DOHH2 (cell line): ENCODE results near the gene IPO13.
A peak's percentile ranks its signal among the peaks of the same experiment; 100 is the strongest.

Source experiments
- H3F3A ChIP-seq: fragments of 200-600 bp; sonication (generic), shearing (Covaris generic); 2 replicates; pipeline ENCODE4 v1.6.0; 2016; ENCODE audit warnings: antibody characterized with exemption, mild to moderate bottlenecking; ENCODE audit not compliant: control insufficient read depth, insufficient read depth
- H3K27ac ChIP-seq: fragments of 200-600 bp; sonication (generic); 2 replicates; pipeline ENCODE4 v1.5.1; 2014; ENCODE audit warnings: low read depth, mild to moderate bottlenecking, low read length, moderate library complexity
- H3K27me3 ChIP-seq: fragments of 200-600 bp; sonication (generic); 2 replicates; pipeline ENCODE4 v1.6.1; 2014; ENCODE audit warnings: mild to moderate bottlenecking, low read length, mixed read lengths; ENCODE audit not compliant: control insufficient read depth
- H3K36me3 ChIP-seq: fragments of 200-600 bp; sonication (generic); 2 replicates; pipeline ENCODE4 v1.6.1; 2014; ENCODE audit warnings: mild to moderate bottlenecking, low read length, moderate library complexity, mixed read lengths; ENCODE audit not compliant: control insufficient read depth
- H3K4me1 ChIP-seq: fragments of 200-600 bp; sonication (generic); 2 replicates; pipeline ENCODE4 v1.6.1; 2014; ENCODE audit warnings: mild to moderate bottlenecking, low read length, mixed read lengths; ENCODE audit not compliant: control insufficient read depth
- H3K4me2 ChIP-seq: fragments of 200-600 bp; sonication (generic); 2 replicates; pipeline ENCODE4 v1.6.0; 2014; ENCODE audit warnings: mild to moderate bottlenecking, low read length, moderate library complexity
- H3K4me3 ChIP-seq: fragments of 200-600 bp; sonication (generic); 2 replicates; pipeline ENCODE4 v1.5.1; 2014; ENCODE audit warnings: mild to moderate bottlenecking, low read length, mixed read lengths
- H3K79me2 ChIP-seq: fragments of 200-600 bp; sonication (generic); 2 replicates; pipeline ENCODE4 v1.6.1; 2014; ENCODE audit warnings: mild to moderate bottlenecking, low read length, mixed read lengths; ENCODE audit not compliant: control insufficient read depth
- H3K9me2 ChIP-seq: fragments of 200-600 bp; sonication (generic); replicated peaks from 2 replicates; pipeline ENCODE4 v1.6.1; 2014; ENCODE audit warnings: mild to moderate bottlenecking, low read length, mixed read lengths; ENCODE audit not compliant: control insufficient read depth
- H3K9me3 ChIP-seq: fragments of 200-600 bp; sonication (generic); 2 replicates; pipeline ENCODE4 v1.6.1; 2014; ENCODE audit warnings: antibody characterized with exemption, low read length, mixed read lengths; ENCODE audit not compliant: control insufficient read depth, insufficient read depth
- H4K20me1 ChIP-seq: fragments of 200-600 bp; sonication (generic); 2 replicates; pipeline ENCODE4 v1.6.0; 2014; ENCODE audit warnings: low read depth, mild to moderate bottlenecking, antibody characterized with exemption, low read length, moderate library complexity; ENCODE audit not compliant: control insufficient read depth, insufficient read depth
- CTCF ChIP-seq: fragments of 200-600 bp; sonication (generic); IDR thresholded peaks from one replicate; pipeline ENCODE4 v1.5.1; 2014; ENCODE audit warnings: antibody characterized with exemption, mild to moderate bottlenecking, low read depth, low read length; ENCODE audit not compliant: poor library complexity, severe bottlenecking
- EZH2phosphoT487 ChIP-seq: fragments of 200-600 bp; sonication (generic); IDR thresholded peaks from 2 replicates; pipeline ENCODE4 v1.6.1; 2017; ENCODE audit warnings: borderline replicate concordance, mild to moderate bottlenecking, antibody characterized with exemption, low read length, moderate library complexity, mixed read lengths

Gene IPO13

DNA sequence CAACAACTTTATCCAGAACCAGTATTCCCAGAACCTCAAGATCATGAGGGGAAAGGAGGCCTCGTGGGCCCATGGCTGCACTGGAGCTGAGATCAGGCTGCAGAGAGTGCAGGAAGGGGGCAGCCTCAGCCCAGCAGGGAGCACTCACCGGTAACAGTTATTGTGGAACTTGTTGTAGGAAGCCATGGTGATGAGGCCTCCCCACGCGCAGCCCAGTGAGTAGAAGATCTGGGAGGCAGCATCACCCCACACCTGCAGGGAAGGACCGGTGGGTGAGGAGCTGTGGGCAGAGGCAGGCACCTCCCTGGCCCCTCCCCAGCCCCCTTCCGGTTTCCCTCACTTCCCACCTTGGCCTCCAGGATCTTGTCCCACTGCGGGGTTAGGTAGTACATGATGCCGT lies 55.4 kb downstream of the IPO13 start:
- H3K4me2 ChIP-seq: no peak overlapping the region
- H3F3A ChIP-seq: no peaks in the 10 kb centered on the region
- H3K79me2 ChIP-seq: no peaks in the 10 kb centered on the region
- no peaks in the 10 kb centered on the region for H3K9me2 ChIP-seq
- no peaks in the 10 kb centered on the region for H4K20me1 ChIP-seq
- TF ChIP-seq EZH2phosphoT487: no peak
- no peak for TF ChIP-seq CTCF
- no peaks in the 10 kb centered on the region for H3K4me1 ChIP-seq
- 0 out of 2 replicates have a peak, but pooled peaks cover 1% of the 10 kb centered on the region for H3K27me3 ChIP-seq
- H3K27ac ChIP-seq: no peak overlapping the region
- H3K36me3 ChIP-seq: no peaks in the 10 kb centered on the region
- no peak overlapping the region for H3K4me3 ChIP-seq
- no peaks in the 10 kb centered on the region for H3K9me3 ChIP-seq

- no peaks in the 10 kb centered on the region for H3F3A ChIP-seq
- no peaks in the 10 kb centered on the region for H3K36me3 ChIP-seq
- no peaks in the 10 kb centered on the region for H3K9me2 ChIP-seq
- no peaks in the 10 kb centered on the region for H4K20me1 ChIP-seq
- H3K27me3 ChIP-seq: 0 out of 2 replicates have a peak, but pooled peaks cover 2% of the 10 kb centered on the region
- no peaks in the 10 kb centered on the region for H3K4me1 ChIP-seq
- no peak overlapping the region for H3K4me3 ChIP-seq
- no peaks in the 10 kb centered on the region for H3K79me2 ChIP-seq
- H3K4me2 ChIP-seq: no peak overlapping the region
- no peaks in the 10 kb centered on the region for H3K9me3 ChIP-seq
- TF ChIP-seq EZH2phosphoT487 (no peak), CTCF (peak; percentile 28)
- H3K27ac ChIP-seq: no peak overlapping the region
These were observed 55.9 kb downstream of the IPO13 start for GRCh38 chr1:44002606-44003157.

GRCh38 chr1:44008259-44008658 lies 61.5 kb downstream of the IPO13 start:
- Histone ChIP-seq H3K79me2 (no peaks in the 10 kb centered on the region), H4K20me1 (no peaks in the 10 kb centered on the region), H3K27ac (no peak overlapping the region), H3K4me2 (no peak overlapping the region), H3K4me3 (no peak overlapping the region), H3K4me1 (no peaks in the 10 kb centered on the region), H3K9me3 (no peaks in the 10 kb centered on the region), H3K27me3 (peaks cover 2% of the 10 kb centered on the region; the same call in 1 of the 2 replicates), H3K36me3 (no peaks in the 10 kb centered on the region), H3K9me2 (no peaks in the 10 kb centered on the region), H3F3A (no peaks in the 10 kb centered on the region)
- TF ChIP-seq CTCF: no peak
- no peak for TF ChIP-seq EZH2phosphoT487
